Forelimb muscle (tissue), 1 donor: ENCODE results near the gene NT5C3B. TPM values are rescaled to one million over a fixed set of nuclear protein-coding genes. Genes with fewer than 3 reads are reported as not detected.
"Not testable (repeated sequence)": the region's sequence is repeated elsewhere in the genome, so short reads cannot be mapped to it uniquely, and the experiment has no call there.

Source experiments
- DNase-seq: peaks from one replicate; pipeline ENCODE4 v3.0.0-alpha.2; 2013; ENCODE audit warnings: low read depth
- polyA plus RNA-seq: library from polyadenylated mRNA; unstranded; fragments of 120-200 nt; gene quantifications from one replicate; pipeline ENCODE4 v1.2.1, GENCODE V29; 2013; ENCODE audit not compliant: insufficient read length

The NT5C3B gene
- polyA plus RNA-seq: 34.6 TPM

GRCh38 chr17:41835800-41836549 is at the start of gene NT5C3B:
TSS of gene NT5C3B (minus strand) at chr17:41836232. CDS start at chr17:41836193, 39 bp downstream.
- DNase-seq: no peak

- DNase-seq: no peak
Measured at GRCh38 chr17:41885733-41886132, 49.7 kb upstream of the NT5C3B start.

- DNase-seq: no peak
Measured at GRCh38 chr17:41882756-41883155, 46.7 kb upstream of the NT5C3B start.

- no peak for DNase-seq
Measured at GRCh38 chr17:41880130-41880529, 44.1 kb upstream of the NT5C3B start.

DNA sequence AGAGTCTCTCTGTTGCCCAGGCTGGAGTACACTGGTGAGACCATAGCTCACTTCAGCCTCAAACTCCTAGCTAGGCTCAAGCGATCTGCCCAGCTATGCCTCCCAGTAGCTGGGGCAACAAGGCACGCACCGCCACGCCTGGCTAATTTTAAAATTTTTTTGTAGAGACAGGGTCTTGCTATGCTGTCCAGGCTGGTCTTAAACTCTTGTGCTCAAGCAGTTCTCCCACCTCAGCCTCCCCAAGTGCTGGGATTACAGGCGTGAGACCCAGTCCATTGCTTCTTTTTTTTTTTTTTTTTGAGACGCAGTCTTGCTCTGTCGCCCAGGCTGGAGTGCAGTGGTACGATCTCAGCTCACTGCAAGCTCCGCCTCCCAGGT is 38.2 kb upstream of the NT5C3B start:
- DNase-seq: not testable (repeated sequence)

DNA sequence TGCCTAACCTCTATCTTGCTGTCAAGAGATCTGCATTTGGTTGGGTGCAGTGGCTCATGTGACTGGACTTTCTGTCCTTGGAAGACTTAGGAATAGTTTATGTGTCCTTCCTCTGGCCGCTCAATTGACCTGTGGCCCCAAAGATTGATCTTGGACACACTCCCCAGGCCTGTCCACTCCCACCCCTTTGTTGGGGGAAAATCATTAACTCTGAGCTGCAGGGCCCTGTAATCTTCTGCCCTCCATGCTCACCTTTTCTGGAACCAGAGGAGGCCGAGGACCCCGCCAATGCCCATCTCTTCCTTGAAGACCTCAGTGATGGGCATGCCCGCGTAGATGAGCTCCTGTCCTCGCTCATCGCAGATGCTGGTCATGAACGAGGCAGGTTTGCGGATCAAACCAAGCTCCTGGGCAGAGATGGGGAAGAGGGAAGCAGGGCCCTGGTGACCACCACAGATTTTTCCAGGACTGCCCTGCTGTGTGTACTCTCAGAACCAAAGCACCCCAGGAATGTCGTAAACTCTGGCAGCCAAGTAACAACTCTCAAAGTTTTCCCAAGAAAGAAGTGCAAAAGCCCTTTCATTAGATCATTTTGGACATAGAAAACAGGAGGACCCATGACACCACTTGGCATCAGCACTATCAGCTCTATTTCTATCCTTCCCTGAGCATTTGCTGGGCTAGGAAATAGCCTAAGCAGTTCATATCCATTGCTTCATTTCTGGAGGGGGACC is 37.7 kb upstream of the NT5C3B start:
- no peak for DNase-seq

GRCh38 chr17:41871789-41872188 is 35.8 kb upstream of the NT5C3B start:
- DNase-seq: no peak

GRCh38 chr17:41870627-41871026 is 34.6 kb upstream of the NT5C3B start:
- DNase-seq: no peak

- no peak for DNase-seq
Measured at GRCh38 chr17:41870097-41870496, 34.1 kb upstream of the NT5C3B start.

GRCh38 chr17:41869426-41869825 is 33.4 kb upstream of the NT5C3B start:
- no peak for DNase-seq

- no peak for DNase-seq
Measured at GRCh38 chr17:41868568-41868967, 32.5 kb upstream of the NT5C3B start.

- DNase-seq: no peak
Measured at GRCh38 chr17:41865596-41865893, 29.5 kb upstream of the NT5C3B start.

DNA sequence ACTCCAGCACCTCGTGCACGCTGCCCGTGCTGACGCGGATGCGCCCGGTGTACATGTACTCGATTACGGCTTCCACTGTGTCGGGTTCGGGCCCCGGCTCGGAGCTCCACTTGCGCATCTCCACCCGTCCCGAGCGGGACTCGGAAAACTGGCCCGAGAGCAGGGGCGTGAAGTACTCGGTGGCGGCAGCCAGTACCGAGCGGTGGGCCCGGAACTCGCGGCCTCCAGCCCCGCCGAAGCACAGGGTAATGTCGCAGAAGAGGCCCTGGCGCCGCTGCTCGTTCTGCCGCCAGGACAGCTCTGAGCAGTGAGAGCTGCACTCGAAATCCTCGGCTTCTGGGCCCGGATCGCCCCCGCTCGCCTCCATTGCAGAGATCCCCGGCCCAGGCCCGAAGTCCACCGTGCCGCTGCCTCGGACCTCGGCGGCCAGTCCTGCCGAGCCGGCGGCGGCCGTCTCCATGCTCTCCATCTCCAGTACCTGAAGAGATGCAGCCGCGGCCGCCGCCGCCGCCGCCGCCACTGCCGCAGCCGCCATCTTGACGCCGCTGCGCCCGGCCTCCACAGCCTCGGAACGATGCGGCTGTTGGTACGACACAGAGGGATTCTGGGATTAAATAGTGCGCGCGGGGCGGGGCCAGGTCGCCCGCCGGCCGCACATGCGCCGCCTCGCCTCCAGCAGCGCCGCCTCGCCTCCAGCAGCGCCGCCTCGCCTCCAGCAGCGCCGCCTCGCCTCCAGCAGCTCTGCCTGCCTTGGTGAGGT is 29.0 kb upstream of the NT5C3B start, which contains the start of gene KLHL11:
TSS of gene KLHL11 (minus strand) at position 588 of the 760 bp plus-strand sequence. CDS start at position 535, 53 bp downstream.
- DNase-seq: peak; percentile 73

DNA sequence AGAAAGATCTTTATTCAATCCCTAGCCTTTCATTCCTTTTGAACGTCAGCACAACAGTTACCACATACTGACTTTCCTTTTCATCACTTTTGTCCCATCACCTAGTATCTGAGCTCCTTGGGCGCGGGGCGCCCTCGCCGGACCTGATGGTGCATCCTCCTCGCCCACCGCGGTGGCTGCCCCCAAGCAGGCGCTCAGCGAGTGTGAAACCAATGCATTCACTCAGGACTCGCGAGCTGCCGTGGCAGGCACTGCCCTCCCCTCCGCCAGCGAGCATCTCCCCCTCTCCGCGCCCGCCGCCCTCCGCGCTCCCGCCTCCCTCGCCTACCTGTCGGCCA is 28.4 kb upstream of the NT5C3B start:
- no peak for DNase-seq

- no peak for DNase-seq
Measured at GRCh38 chr17:41863074-41863848, 27.2 kb upstream of the NT5C3B start.

DNA sequence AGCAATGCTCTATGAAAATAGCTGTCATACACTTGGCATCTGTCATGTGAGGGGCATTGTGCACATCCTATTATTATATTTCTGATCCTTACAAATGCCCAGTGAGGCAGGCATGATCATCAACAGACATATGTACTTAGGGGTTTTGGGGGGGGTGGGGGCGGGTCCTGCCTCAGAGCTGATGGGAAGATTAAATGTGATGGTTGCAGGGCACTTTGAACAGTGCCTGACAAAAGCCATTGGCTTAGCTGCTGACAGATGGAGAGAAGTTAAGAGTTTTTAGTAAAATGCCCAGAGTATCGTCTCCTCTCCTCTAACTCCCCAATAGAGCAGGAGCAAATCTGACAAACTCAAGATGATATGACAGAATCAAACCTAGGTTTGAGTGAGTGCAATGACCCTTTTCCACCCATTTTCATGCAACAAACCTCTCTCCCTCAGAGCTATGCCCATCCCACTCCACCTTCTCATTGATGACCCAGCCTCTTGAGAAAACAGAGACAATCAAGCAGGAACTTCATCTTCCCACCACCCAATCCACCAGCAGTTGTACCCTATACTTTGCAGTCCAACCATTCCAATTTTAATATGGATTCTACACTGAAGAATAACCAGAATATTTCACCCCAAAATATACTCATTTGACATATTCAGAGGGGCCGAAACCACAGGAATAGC is 24.4 kb upstream of the NT5C3B start:
- DNase-seq: no peak

GRCh38 chr17:41851382-41851781 is 15.3 kb upstream of the NT5C3B start:
- not testable (repeated sequence) for DNase-seq

GRCh38 chr17:41849251-41849990 is 13.4 kb upstream of the NT5C3B start:
- DNase-seq: no peak

DNA sequence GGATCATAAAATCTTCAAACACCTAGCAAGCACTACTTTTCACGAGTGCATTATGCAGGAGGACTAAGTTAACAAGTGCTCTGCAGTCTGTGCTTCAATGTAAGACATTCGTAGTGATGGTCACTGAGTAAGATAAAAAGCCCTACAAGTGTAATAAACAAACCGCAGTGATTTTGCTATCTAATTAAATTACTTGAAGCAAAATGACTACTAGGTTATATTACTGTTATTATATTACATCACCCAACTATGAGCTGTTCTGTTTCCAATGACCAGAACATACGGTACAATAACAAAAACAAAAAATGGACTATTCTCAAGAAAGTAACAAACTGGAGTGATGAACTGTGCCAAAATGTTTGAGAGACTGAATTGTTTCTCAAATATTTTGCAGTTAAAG is 12.8 kb upstream of the NT5C3B start:
- DNase-seq: no peak

- DNase-seq: no peak
Measured at GRCh38 chr17:41844971-41845370, 8.9 kb upstream of the NT5C3B start.

GRCh38 chr17:41840781-41841180 is 4.7 kb upstream of the NT5C3B start:
- DNase-seq: not testable (repeated sequence)
